MM.1S (cell line): ENCODE data around the gene TP53I13.

Experiments
- DNase-seq: peaks from one replicate; pipeline ENCODE4 v3.0.0-alpha.2; 2015
- H2AFZ ChIP-seq: fragments of 300-600 bp; sonication (generic); 2 replicates; pipeline ENCODE4 v1.6.0; 2016; ENCODE audit warnings: antibody characterized with exemption, low read length
- H3F3A ChIP-seq: fragments of 300-600 bp; sonication (generic); 2 replicates; pipeline ENCODE4 v1.6.1; 2016; ENCODE audit warnings: mild to moderate bottlenecking, antibody characterized with exemption, low read length, moderate library complexity, mixed read lengths; ENCODE audit not compliant: insufficient read depth
- H3K27ac ChIP-seq: fragments of 300-600 bp; sonication (generic); 2 replicates; pipeline ENCODE4 v1.5.1; 2016; ENCODE audit warnings: mild to moderate bottlenecking, low read length
- H3K27me3 ChIP-seq: fragments of 300-600 bp; sonication (generic); replicated peaks from 2 replicates; pipeline ENCODE4 v1.6.0; 2016; ENCODE audit warnings: low read length; ENCODE audit not compliant: insufficient read depth
- H3K36me3 ChIP-seq: fragments of 300-600 bp; sonication (generic); replicated peaks from 2 replicates; pipeline ENCODE4 v1.6.1; 2016; ENCODE audit warnings: mild to moderate bottlenecking, low read length, mixed read lengths; ENCODE audit not compliant: insufficient read depth
- H3K4me1 ChIP-seq: fragments of 300-600 bp; sonication (generic); 2 replicates; pipeline ENCODE4 v1.6.1; 2016; ENCODE audit warnings: low read length, mixed read lengths
- H3K4me2 ChIP-seq: fragments of 300-600 bp; sonication (generic); 2 replicates; pipeline ENCODE4 v1.6.0; 2016; ENCODE audit warnings: low read depth, low read length
- H3K4me3 ChIP-seq: fragments of 300-600 bp; sonication (generic); 2 replicates; pipeline ENCODE4 v1.5.1; 2016; ENCODE audit warnings: low read length, mixed read lengths
- H3K79me2 ChIP-seq: fragments of 300-600 bp; sonication (generic); 2 replicates; pipeline ENCODE4 v1.6.1; 2016; ENCODE audit warnings: mixed run types, low read length, mixed read lengths
- H3K9ac ChIP-seq: fragments of 300-600 bp; sonication (generic); 2 replicates; pipeline ENCODE4 v1.6.1; 2016; ENCODE audit warnings: low read length, mixed read lengths
- H3K9me2 ChIP-seq: fragments of 300-600 bp; sonication (generic); replicated peaks from 2 replicates; pipeline ENCODE4 v1.6.1; 2016; ENCODE audit warnings: mild to moderate bottlenecking, low read length, mixed read lengths; ENCODE audit not compliant: insufficient read depth
- H3K9me3 ChIP-seq: fragments of 300-600 bp; sonication (generic); replicated peaks from 2 replicates; pipeline ENCODE4 v1.6.1; 2016; ENCODE audit warnings: mild to moderate bottlenecking, low read length, mixed read lengths; ENCODE audit not compliant: insufficient read depth
- H4K20me1 ChIP-seq: fragments of 300-600 bp; sonication (generic); 2 replicates; pipeline ENCODE4 v1.6.1; 2016; ENCODE audit warnings: mild to moderate bottlenecking, low read length, moderate library complexity, mixed read lengths; ENCODE audit not compliant: insufficient read depth
- CTCF ChIP-seq: fragments of 300-600 bp; sonication (generic); IDR thresholded peaks from 2 replicates; pipeline ENCODE4 v1.5.1; 2016; ENCODE audit warnings: antibody characterized with exemption, low read length, mixed read lengths
- EZH2 ChIP-seq: fragments of 300-600 bp; sonication (generic); optimal IDR thresholded peaks from 2 replicates; pipeline ENCODE3; 2017; ENCODE audit warnings: low read depth, mild to moderate bottlenecking, antibody characterized with exemption, low read length, mixed read lengths
- EZH2phosphoT487 ChIP-seq: fragments of 300-600 bp; sonication (generic); IDR thresholded peaks from 2 replicates; pipeline ENCODE4 v1.6.1; 2018; ENCODE audit warnings: antibody characterized with exemption, low read length

Gene TP53I13

GRCh38 chr17:29620779-29621500 is 52.4 kb downstream of the TP53I13 start:
- H3K4me1 ChIP-seq, result peaks cover 27% of the 10 kb centered on the region
- H3K27me3 ChIP-seq, result peaks cover 6% of the 10 kb centered on the region
- TF ChIP-seq CTCF (no peak), EZH2phosphoT487 (no peak), EZH2 (no peak)
- no peaks in the 10 kb centered on the region for H3K79me2 ChIP-seq
- no peaks in the 10 kb centered on the region for H3K36me3 ChIP-seq
- no peak overlapping the region for H2AFZ ChIP-seq
- H3K9ac ChIP-seq, result no peak overlapping the region
- no peak overlapping the region for H3K4me3 ChIP-seq
- peaks cover 15% of the 10 kb centered on the region; the same call in 1 of the 2 replicates for H3F3A ChIP-seq
- H3K9me3 ChIP-seq, result no peaks in the 10 kb centered on the region
- no peak overlapping the region for H3K4me2 ChIP-seq
- no peaks in the 10 kb centered on the region for H4K20me1 ChIP-seq
- DNase-seq, result no peak
- no peak overlapping the region for H3K27ac ChIP-seq
- H3K9me2 ChIP-seq, result no peaks in the 10 kb centered on the region

- DNase-seq, result no peak
- Histone ChIP-seq H3K36me3 (no peaks in the 10 kb centered on the region), H2AFZ (peak overlapping the region; percentile 92), H3K9me2 (no peaks in the 10 kb centered on the region), H3K4me3 (peak overlapping the region; percentile 74), H3K79me2 (no peaks in the 10 kb centered on the region), H3K4me2 (peak overlapping the region; percentile 82), H3K27me3 (no peaks in the 10 kb centered on the region), H3K9me3 (no peaks in the 10 kb centered on the region), H3F3A (peaks cover 15% of the 10 kb centered on the region; the same call in 1 of the 2 replicates), H4K20me1 (no peaks in the 10 kb centered on the region), H3K27ac (no peak overlapping the region), H3K4me1 (peaks cover 19% of the 10 kb centered on the region), H3K9ac (peak overlapping the region; percentile 44; the same call in 1 of the 2 replicates)
- TF ChIP-seq EZH2 (no peak), CTCF (no peak)
Observed at GRCh38 chr17:29621751-29622194, 53.3 kb downstream of the TP53I13 start.
